Endothelial cell of umbilical vein (primary cell): ENCODE measurements around the gene AMMECR1L. TPM values are rescaled to one million over a fixed set of nuclear protein-coding genes. Genes with fewer than 3 reads are reported as not detected.

ENCODE experiments used
- BruUV-seq: library from RNA; stranded (reverse); fragments of 400-500 nt; replicated peaks from 2 replicates; lab custom pipeline; 2021; lab: Mats Ljungman, UMichigan
- CTCF ChIA-PET: fragments of 300-600, 350-600 bp; sonication (Branson Sonifier 250); formaldehyde crosslinking; loops from one replicate; lab custom pipeline; 2021; ENCODE audit warnings: antibody characterized with exemption, inconsistent platforms; lab: Charles Lee
- POLR2A ChIA-PET: fragments of 300-600, 350-600 bp; sonication (Branson Sonifier 250); formaldehyde crosslinking; loops from one replicate; lab custom pipeline; 2021; ENCODE audit warnings: antibody characterized with exemption, inconsistent platforms; lab: Charles Lee
- DNase-seq: peaks from one replicate; pipeline ENCODE4 v3.0.0-alpha.2; 2011; ENCODE audit warnings: low read depth, low spot score
- FAIRE-seq: peaks from 2 replicates; lab custom pipeline; 2011; peaks lifted over from hg19 to GRCh38; lab: Jason Lieb, UNC
- H2AFZ ChIP-seq: 2 replicates; pipeline ENCODE4 v1.6.0; 2012; ENCODE audit warnings: low read depth, low read length, control low read depth, inconsistent platforms
- H3K27ac ChIP-seq: 2 replicates; pipeline ENCODE4 v1.5.1; 2011; ENCODE audit warnings: low read depth, mild to moderate bottlenecking, control low read depth, low read length, moderate library complexity; ENCODE audit not compliant: insufficient read depth
- H3K27me3 ChIP-seq, 2 experiments: 2 replicates each; pipeline versions ENCODE4 v1.6.0 to v1.6.1; 2011; ENCODE audit warnings: low read length in 2 of 2, mixed read lengths in 1 of 2; ENCODE audit not compliant: control insufficient read depth in 2 of 2, insufficient read depth in 2 of 2
- H3K36me3 ChIP-seq, 2 experiments: 2 replicates in 1 of 2; 3 replicates in 1 of 2; pipeline ENCODE4 v1.5.1; 2011; ENCODE audit warnings: low read length in 2 of 2, mild to moderate bottlenecking in 1 of 2, moderate library complexity in 1 of 2; ENCODE audit not compliant: control insufficient read depth in 2 of 2, insufficient read depth in 2 of 2; ENCODE audit errors: extremely low read depth in 1 of 2
- H3K4me1 ChIP-seq: 3 replicates; pipeline ENCODE4 v1.5.1; 2011; ENCODE audit warnings: mild to moderate bottlenecking, low read length; ENCODE audit not compliant: control insufficient read depth, insufficient read depth; ENCODE audit errors: extremely low read depth
- H3K4me2 ChIP-seq: 2 replicates; pipeline ENCODE4 v1.6.1; 2011; ENCODE audit warnings: low read length, control low read depth, mixed read lengths; ENCODE audit not compliant: insufficient read depth
- H3K4me3 ChIP-seq, 3 experiments: fragments of 200-600 bp in 1 of 3; sonication (generic), shearing (Covaris generic) in 1 of 3; replicated peaks in 1 of 3; 2 replicates each; pipeline ENCODE4 v1.5.1; 2011 to 2016; ENCODE audit warnings: control low read depth in 3 of 3, low read length in 3 of 3, mild to moderate bottlenecking in 2 of 3, inconsistent platforms in 1 of 3, low read depth in 1 of 3, moderate library complexity in 1 of 3; ENCODE audit not compliant: insufficient read depth in 1 of 3
- H3K79me2 ChIP-seq: 2 replicates; pipeline ENCODE4 v1.6.0; 2012; ENCODE audit warnings: low read length, inconsistent platforms; ENCODE audit not compliant: control insufficient read depth, insufficient read depth
- H3K9ac ChIP-seq: replicated peaks from 2 replicates; pipeline ENCODE3; 2011; ENCODE audit warnings: low read length, control low read depth; ENCODE audit not compliant: insufficient read depth; ENCODE audit errors: extremely low read depth
- H3K9me1 ChIP-seq: replicated peaks from 3 replicates; pipeline ENCODE4 v1.6.0; 2011; ENCODE audit warnings: mild to moderate bottlenecking, low read length; ENCODE audit not compliant: control insufficient read depth, insufficient read depth; ENCODE audit errors: extremely low read depth
- H3K9me3 ChIP-seq: replicated peaks from 2 replicates; pipeline ENCODE4 v1.5.1; 2012; ENCODE audit warnings: low read length, inconsistent platforms; ENCODE audit not compliant: control insufficient read depth, insufficient read depth
- H4K20me1 ChIP-seq: replicated peaks from 2 replicates; pipeline ENCODE3; 2011; ENCODE audit warnings: mild to moderate bottlenecking, low read length; ENCODE audit not compliant: control insufficient read depth, insufficient read depth; ENCODE audit errors: extremely low read depth
- EZH2 ChIP-seq: IDR thresholded peaks from 2 replicates; pipeline ENCODE4 v1.6.1; 2012; ENCODE audit warnings: borderline replicate concordance, low read depth, mild to moderate bottlenecking, moderate library complexity, low read length, inconsistent platforms; ENCODE audit not compliant: severe bottlenecking
- FOS ChIP-seq: IDR thresholded peaks from 2 replicates; pipeline ENCODE4 v1.6.1; 2011; ENCODE audit warnings: mild to moderate bottlenecking, low read length, moderate library complexity, borderline replicate concordance; ENCODE audit not compliant: insufficient read depth
- GATA2 ChIP-seq: IDR thresholded peaks from 2 replicates; pipeline ENCODE4 v1.7.0; 2011; ENCODE audit warnings: low read depth, mild to moderate bottlenecking, moderate library complexity, mixed read lengths, low read length; ENCODE audit not compliant: insufficient read length, insufficient read depth
- JUN ChIP-seq: IDR thresholded peaks from 2 replicates; pipeline ENCODE4 v1.6.1; 2011; ENCODE audit warnings: borderline replicate concordance, low read depth; ENCODE audit not compliant: insufficient read length, insufficient read depth
- MYC ChIP-seq: IDR thresholded peaks from one replicate; pipeline ENCODE4 v1.6.1; 2011; ENCODE audit warnings: mild to moderate bottlenecking, low read depth, low read length
- POLR2A ChIP-seq: IDR thresholded peaks from 2 replicates; pipeline ENCODE4 v1.6.1; 2012; ENCODE audit warnings: low read depth, mild to moderate bottlenecking, control low read depth, low read length
- POLR2AphosphoS5 ChIP-seq: IDR thresholded peaks from 2 replicates; pipeline ENCODE4 v1.6.1; 2012; ENCODE audit warnings: low read depth, mild to moderate bottlenecking, control low read depth, low read length, moderate library complexity; ENCODE audit not compliant: insufficient read depth
- dilution Hi-C: fragments of 300-500 bp; cut with MboI; formaldehyde crosslinking; loops from one replicate; pipeline ENCODE4 v1.15.0; 2019; ENCODE audit warnings: low sequenced_read_pairs; ENCODE audit not compliant: extremely low pct_ligation_motif_present
- intact Hi-C: fragments of 100-400 bp; cut with micrococcal nuclease; formaldehyde crosslinking; loops from one replicate; pipeline ENCODE4 v1.10.0; 2022
- polyA plus RNA-seq, 4 experiments: library from polyadenylated mRNA; depleted of rRNA in 3 of 4; stranded (reverse) in 3 of 4; unstranded in 1 of 4; fragments of >200 nt; gene quantifications; 2 replicates each; pipeline versions ENCODE4 v1.2.1 to v1.2.3, GENCODE V29; 2011 to 2012; ENCODE audit warnings: missing spikeins in 1 of 4
- total RNA-seq: library from RNA; stranded (reverse); gene quantifications from 2 replicates; pipeline ENCODE4 v1.2.3, GENCODE V29; 2021
- TF ChIP-seq, protein P1 (sequence below), 2 donors: IDR thresholded peaks; 1 replicate in 1 of 2; 2 replicates in 1 of 2; pipeline ENCODE4 v1.5.1; 2011; ENCODE audit warnings: low read length in 2 of 2, mild to moderate bottlenecking in 2 of 2, moderate library complexity in 2 of 2, control low read depth in 1 of 2, inconsistent platforms in 1 of 2, low read depth in 1 of 2; ENCODE audit not compliant: insufficient read depth in 1 of 2; ENCODE audit errors: extremely low read depth in 1 of 2
- TF ChIP-seq, protein P2 (sequence below): IDR thresholded peaks from 2 replicates; pipeline ENCODE4 v1.6.1; 2011; ENCODE audit not compliant: insufficient read depth, insufficient read length

AMMECR1L gene
- total and polyA plus RNA-seq, 2 donors (not counting 3 experiments of a cell fraction or from before 2014, with no cell fraction given): 14.8 to 20.7 TPM

DNA sequence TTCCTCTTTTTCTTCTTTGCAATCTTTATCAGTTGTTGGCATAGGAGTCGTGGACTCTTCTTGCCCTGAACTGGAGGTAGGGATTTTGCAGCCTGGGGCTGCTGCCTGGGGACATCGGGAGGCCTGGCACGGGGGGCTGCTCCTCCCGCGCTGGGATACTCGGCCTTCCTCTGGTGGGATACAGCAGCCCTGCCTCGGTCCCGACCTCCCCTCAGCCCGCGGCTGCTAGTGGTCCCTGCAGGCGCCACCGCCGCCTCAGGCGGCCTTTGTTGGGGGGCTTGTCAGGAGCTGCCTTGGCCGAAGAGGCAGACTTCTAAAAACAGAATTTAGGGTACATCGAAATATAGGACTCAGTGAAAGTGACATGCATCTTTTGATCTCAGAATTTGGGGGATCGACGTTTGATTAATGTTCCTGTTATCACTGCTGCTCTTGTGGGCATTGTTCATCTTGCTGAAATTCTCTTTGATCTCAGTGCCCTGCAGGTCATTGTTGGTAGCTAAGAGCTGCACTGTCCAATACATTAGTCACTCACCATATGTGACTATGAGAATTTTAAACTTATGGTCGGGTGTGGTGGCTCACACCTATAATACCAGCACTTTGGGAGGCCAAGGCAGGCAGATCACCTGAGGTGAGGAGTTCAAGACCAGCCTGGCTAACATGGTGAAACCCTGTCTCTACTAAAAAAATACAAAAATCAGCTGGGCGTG is 44.1 kb downstream of the AMMECR1L start:
- POLR2A ChIA-PET: no interaction called here
- dilution Hi-C loops: no loop called here
- intact Hi-C loops: no loop called here

DNA sequence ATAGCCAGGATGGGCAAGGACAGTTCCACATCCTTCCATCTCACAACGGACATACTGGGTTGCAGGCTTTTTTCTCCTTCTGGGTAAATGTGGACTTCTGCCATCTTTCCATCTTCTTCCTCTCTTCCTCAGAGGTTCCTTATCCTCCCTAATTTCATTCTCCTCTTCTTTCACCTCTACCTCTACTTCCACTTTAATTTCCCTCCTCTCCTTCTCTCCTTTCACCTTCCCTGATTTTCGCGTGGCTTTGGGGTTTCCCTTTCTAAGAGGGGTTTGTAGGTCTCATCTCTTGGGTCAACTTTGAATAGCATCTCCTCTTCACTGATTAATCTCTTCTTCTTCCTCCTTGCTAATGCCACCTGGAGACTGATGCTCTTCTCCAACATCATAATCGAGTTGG is 44.9 kb downstream of the AMMECR1L start:
- CTCF ChIA-PET: interaction anchor here (1.2 kb wide), 1 partner anchor 16 kb away, joined by 3 read pairs; no protein-coding TSS in a partner anchor
- TF ChIP-seq EZH2 (no peak), POLR2A (no peak), JUN (no peak), GATA2 (no peak), FOS (no peak), POLR2AphosphoS5 (no peak), MYC (no peak)
- TF ChIP-seq, protein P1, sequence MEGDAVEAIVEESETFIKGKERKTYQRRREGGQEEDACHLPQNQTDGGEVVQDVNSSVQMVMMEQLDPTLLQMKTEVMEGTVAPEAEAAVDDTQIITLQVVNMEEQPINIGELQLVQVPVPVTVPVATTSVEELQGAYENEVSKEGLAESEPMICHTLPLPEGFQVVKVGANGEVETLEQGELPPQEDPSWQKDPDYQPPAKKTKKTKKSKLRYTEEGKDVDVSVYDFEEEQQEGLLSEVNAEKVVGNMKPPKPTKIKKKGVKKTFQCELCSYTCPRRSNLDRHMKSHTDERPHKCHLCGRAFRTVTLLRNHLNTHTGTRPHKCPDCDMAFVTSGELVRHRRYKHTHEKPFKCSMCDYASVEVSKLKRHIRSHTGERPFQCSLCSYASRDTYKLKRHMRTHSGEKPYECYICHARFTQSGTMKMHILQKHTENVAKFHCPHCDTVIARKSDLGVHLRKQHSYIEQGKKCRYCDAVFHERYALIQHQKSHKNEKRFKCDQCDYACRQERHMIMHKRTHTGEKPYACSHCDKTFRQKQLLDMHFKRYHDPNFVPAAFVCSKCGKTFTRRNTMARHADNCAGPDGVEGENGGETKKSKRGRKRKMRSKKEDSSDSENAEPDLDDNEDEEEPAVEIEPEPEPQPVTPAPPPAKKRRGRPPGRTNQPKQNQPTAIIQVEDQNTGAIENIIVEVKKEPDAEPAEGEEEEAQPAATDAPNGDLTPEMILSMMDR (IDR thresholded peaks at IDR 0.05; ENCODE audit: extremely low read depth in 1 of 2, insufficient read depth in 1 of 2, low read depth in 1 of 2, low read length in 2 of 2): no peak
- TF ChIP-seq, protein P2, sequence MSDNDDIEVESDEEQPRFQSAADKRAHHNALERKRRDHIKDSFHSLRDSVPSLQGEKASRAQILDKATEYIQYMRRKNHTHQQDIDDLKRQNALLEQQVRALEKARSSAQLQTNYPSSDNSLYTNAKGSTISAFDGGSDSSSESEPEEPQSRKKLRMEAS: no peak
- BruUV-seq: no TSS peak

More for the DNA sequence above, 44.1 kb downstream of the AMMECR1L start:
- Histone ChIP-seq H2AFZ (no peak overlapping the region), H3K4me1 (no peaks in the 10 kb centered on the region), H3K27ac (no peak overlapping the region), H3K9me1 (no peaks in the 10 kb centered on the region), H3K79me2 (no peaks in the 10 kb centered on the region), H3K9ac (no peak overlapping the region), H3K4me3 (no peak overlapping the region), H4K20me1 (no peaks in the 10 kb centered on the region), H3K9me3 (no peaks in the 10 kb centered on the region), H3K27me3 (peaks cover 0 to 2% of the 10 kb centered on the region in 2 experiments), H3K36me3 (peaks cover under 1 to 6% of the 10 kb centered on the region in 2 experiments), H3K4me2 (no peak overlapping the region)
- no peak for FAIRE-seq
- no peak for DNase-seq
- no TSS peak for BruUV-seq
- peak; percentile 4 for TF ChIP-seq POLR2AphosphoS5
- TF ChIP-seq, protein P2: no peak
- TF ChIP-seq JUN: no peak
- CTCF ChIA-PET: interaction anchor here (0.9 to 1.6 kb wide), 3 partner anchors 11 to 19 kb away, joined by 3 to 4 read pairs (median 3); no protein-coding TSS in a partner anchor

More for the DNA sequence above, 44.9 kb downstream of the AMMECR1L start:
- intact Hi-C loops: no loop called here
- peaks cover 0 to 4% of the 10 kb centered on the region in 2 experiments for H3K36me3 ChIP-seq
- H3K27me3 ChIP-seq: peaks cover 0 to 2% of the 10 kb centered on the region in 2 experiments
- H3K9me1 ChIP-seq: no peaks in the 10 kb centered on the region
- no peaks in the 10 kb centered on the region for H3K79me2 ChIP-seq
- H3K4me3 ChIP-seq: no peak overlapping the region
- no peak overlapping the region for H2AFZ ChIP-seq
- POLR2A ChIA-PET: no interaction called here
- H3K4me2 ChIP-seq: no peak overlapping the region
- DNase-seq: no peak
- H3K4me1 ChIP-seq: no peaks in the 10 kb centered on the region
- dilution Hi-C loops: no loop called here
- H4K20me1 ChIP-seq: no peaks in the 10 kb centered on the region
- FAIRE-seq: no peak
- H3K27ac ChIP-seq: no peak overlapping the region
- H3K9ac ChIP-seq: no peak overlapping the region
- H3K9me3 ChIP-seq: no peaks in the 10 kb centered on the region
